SK-MEL-5 (cell line): Measurements from ENCODE around the gene MAD1L1. TPM values are rescaled to one million over a fixed set of nuclear protein-coding genes. Genes with fewer than 3 reads are reported as not detected.

ENCODE experiments used
- DNase-seq: peaks from one replicate; pipeline ENCODE4 v3.0.0-alpha.2; 2016; ENCODE audit warnings: low read depth, low spot score
- in situ Hi-C: cut with HindIII; loops from 2 replicates; pipeline ENCODE4 v1.10.0; 2016; ENCODE audit warnings: low sequenced_read_pairs, high pct_unique_total_duplicates, low pct_unique_long_range_greater_than_20kb
- total RNA-seq: library from RNA; depleted of rRNA; stranded (reverse); fragments of >200 nt; shearing (Covaris generic); gene quantifications from 2 replicates; pipeline ENCODE4 v1.2.3, GENCODE V29; 2014

Gene MAD1L1
- total RNA-seq, 1 experiment from 2014 or later = 204 TPM

DNA sequence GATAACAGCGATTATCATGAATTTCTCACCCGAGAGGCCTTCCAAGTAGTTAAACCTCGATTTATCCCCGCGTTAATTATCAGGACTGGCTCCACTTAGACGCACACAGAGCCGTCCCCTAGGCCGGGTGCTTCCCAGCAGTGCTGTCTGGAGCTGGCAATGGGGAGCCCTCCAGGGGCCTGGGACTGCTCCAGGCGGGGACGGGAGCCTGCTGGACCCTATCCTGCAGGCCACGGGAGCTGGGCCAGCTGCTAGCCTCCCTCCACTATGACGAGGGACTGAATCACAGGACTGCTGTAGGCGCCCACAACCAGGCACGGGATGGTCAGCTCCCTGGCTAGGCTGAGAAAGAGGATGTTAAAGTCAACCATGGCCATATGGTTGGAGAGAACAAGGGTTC is 333.5 kb downstream of the MAD1L1 start:
- no peak for DNase-seq

DNA sequence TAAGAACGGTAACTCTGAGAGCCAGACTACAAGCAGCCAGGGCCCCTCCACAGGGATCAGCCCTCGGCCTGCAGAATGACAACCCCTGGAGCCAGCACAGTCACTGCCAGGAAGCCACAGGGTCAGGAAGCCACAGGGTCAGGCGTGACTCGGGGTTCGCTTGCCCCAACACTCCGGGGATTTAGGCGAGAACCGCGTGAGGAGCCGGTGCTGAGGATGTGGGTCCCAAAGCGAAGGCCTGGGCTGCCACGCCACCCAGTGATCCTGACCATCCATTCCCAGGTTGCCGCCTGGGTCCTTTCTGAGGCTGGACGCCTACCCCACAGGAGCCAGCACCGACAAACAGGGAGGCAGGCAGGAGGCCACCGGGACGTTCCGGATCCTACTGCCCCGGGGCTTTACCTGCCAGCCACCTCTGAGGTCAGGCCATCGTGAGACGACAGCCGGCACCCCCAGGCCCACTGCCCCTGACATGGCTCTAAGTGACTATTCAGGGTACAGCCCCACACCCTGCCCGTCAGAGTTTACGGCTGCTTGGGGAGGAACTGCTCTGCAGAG is 334.0 kb downstream of the MAD1L1 start:
- DNase-seq = no peak
- in situ Hi-C loops = no loop called here

More for the DNA sequence above, 333.5 kb downstream of the MAD1L1 start:
- in situ Hi-C loops = no loop called here

DNA sequence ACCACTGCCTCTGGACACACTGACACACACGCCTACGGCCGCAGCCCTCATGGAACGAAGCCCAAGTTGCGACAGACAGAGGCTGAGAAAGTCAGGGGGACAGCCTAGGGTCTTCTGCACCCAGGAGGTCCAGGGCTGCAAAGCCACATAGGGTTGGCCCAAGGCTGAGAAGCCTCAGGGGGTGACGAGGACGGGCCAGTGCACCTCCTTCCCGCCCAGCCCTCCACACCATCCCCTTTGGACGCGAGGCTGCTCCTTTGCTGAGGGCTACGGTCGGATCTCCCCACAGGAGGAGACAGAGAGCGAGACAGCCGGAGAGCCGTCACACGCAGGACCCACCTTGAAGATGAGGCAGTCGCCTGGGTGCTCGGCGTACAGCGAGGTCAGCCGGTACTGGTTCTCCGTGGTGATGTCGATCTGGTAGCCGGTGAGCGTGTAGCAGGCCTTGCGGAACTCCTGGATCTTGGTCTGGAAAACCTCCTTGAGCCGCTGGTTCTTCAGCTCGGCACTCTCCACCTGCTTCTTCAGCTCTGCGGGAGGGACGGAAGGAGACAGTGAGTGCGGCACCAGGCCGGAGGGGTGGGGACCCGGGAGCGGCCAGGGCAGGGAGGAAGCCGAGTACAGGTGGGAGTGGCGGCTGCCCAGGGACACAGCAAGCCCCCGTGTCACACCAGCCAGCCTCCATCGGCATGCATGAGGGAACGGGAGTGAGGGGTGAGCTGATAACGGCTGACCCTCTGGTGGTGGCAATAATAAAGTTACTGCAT is 334.7 kb downstream of the MAD1L1 start:
- no peak for DNase-seq
- in situ Hi-C loops = no loop called here

DNA sequence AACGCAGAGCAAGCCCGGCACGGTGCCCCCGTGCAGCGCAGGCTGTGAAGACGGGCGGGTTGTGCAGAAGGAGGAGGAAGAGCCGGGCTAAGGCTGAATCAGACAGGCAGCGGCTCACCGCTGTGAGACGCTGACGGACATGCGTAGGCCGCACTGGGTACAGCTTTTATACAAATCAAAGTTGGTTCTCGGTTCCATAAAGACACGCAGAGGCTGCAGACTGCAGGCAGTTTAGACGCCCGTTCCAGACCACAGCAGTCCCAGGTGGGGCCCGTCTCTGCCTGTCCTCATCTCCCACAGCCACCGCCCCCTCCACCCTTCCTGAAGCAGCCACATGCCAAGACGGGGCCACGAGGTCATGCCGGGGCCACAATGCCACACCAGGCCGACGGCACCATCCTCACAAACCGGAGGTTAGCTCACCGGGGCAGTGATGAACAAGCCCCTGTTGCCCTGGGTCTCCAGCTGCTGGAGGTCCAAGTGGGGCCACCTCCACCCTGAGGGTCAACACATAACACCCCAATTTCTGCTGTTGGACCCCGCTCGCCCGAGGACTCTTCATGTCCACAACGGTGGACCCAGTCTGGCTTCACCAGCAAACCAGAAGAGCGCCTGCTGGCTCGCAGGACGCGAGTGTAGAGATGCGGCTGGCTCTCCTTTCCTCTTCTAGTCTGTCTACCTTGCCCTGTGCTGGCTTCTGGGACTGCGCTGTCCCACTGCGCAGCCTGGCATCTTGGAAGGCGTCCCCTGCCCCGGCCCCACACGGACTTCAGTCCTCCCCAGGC is 335.5 kb downstream of the MAD1L1 start:
- in situ Hi-C loops = no loop called here
- DNase-seq = no peak

DNA sequence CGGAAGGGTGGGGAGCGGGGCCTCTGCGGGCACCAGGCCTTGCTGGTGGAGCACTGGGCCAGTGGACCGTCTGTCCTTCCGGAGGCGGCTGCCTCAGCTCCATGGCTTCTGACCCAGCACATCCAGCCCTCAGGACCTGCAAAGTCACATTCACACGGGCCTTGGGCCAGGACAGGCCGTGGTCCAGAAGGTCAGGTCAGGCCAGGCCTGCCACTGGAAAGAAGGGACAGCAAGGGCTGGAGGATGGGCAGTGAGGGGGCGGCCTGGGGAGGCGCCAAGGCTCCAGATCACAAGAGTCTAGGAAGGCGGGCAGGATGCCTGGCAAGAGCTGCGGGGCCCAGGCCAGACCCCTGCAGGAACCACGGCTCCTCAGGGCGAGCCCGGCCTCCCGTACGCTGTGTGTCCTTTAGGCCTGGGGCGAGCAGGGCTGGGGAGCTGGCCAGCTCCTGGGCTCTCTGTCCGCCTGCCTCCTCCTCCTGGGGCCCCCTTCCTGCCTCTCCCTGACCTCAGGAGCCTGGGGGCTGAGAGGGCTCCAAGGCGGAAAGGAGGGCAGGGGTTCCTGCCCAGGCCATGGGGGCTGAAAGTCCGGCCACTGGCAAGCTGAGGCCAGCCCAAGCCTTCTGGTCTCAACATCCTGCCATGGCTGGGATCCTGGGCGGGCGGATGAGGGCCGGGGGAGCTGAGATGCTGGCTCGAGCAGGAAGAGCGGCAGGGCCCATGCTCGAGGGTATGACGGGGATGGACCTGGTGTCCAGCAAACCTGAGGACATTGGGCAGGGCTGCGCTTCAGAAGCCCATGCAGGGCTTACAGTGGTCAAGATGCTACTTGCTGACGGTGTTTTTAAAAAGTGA is 336.9 kb downstream of the MAD1L1 start:
- in situ Hi-C loops = no loop called here
- DNase-seq = no peak

DNA sequence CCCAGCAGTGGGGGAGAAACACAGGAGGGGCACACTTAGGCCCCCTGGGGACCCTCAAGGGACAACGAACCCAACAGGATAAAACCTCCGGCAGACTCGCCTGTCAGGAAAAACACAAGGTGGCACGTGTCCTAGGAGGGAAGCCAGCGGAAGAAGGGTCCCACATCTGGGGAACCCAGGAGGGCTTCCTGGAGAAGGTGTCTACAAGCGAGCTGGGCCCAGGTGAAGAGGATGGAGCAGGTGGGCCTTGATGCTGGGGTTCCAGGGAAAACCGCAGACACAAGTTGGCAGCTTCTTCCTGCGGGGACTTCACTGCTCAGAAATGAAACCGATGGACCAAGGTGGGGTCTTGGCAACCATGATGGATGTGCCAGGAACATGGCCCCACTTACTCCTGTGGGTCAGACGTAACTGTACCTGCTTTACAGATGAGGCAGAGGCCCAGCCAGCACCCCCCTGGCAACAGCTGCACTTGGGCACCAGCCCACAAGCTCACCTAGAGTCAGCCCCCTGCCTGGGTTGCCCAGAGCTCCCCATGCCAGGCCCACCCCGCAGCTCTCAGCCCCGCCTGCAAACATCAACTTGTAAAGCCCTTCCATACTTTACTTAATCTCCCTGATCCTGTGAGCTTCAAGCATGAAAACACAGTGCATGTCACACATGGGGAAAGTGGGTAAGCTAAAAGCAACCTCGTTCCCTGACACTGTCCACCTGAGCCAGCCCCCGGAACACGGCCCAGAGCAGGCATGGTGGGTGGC is 337.7 kb downstream of the MAD1L1 start:
- in situ Hi-C loops = no loop called here
- no peak for DNase-seq

DNA sequence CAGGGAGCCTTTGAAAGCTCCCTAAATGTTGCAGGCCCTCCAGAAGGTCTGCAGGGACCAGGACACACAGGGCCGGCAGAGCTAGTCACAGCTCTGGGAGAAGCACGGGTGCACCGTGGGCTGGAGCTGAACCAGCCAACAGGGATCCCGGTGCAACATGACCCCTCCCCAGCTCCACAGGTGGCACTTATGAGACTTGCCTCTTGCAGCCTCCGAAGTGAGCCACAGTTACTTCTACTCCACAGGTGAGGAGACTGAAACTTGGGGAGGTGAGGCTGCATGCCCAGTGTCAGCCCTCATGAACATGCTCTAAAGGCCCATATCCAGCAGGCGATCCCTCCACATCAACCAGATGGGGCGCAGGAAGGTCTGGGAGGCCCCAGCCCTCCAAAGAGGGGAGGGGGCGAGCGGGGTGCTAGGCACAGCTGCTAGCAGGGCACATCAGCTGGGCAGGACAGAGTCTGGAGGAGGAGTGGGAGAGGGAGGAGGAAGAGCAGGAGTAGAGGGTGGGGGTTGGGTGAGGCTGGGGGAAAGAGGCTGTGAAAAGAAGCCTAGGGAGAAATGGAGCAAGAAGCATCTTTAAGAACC is 338.3 kb downstream of the MAD1L1 start:
- DNase-seq = no peak
- in situ Hi-C loops = no loop called here

DNA sequence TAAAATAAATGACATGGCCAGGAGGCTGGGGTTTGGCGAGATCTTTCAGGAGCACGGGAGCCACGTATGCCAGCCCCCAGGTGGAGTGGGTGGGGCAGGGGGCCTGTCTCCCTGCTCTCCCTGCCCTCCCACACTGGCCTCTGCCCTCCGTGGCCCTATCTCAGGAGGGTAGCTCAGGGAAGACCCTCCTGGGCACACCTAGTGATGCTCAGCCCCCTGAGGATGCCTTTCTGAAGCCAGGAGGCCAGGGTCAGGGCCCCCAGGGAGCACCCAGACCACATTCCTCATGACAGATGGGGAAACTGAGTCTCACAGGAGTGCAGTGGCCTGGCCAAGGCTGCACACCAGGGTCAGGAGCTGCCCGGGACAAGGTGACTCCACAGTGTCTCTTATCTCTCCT is 339.3 kb downstream of the MAD1L1 start:
- in situ Hi-C loops = no loop called here
- no peak for DNase-seq

DNA sequence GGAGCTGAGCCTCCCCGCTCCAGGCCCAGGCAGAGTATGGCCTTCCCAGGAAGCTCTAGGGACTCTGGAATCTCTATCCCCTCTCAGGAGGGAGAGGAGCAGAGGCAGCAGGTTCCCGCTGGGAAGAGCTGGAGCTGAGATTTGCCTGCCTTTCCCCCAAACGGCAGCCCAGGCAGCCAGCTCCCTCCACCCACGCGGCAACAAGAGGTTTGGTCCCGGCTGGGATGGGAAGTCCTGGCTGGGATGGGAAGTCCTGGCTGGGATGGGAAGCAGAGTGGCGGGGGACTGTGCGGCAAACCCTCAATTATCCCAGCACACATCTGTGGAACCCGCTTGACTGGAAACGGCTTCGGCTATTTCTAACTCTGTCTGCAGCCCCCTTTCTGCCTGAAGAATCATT is 339.7 kb downstream of the MAD1L1 start:
- DNase-seq = no peak
- in situ Hi-C loops = no loop called here

DNA sequence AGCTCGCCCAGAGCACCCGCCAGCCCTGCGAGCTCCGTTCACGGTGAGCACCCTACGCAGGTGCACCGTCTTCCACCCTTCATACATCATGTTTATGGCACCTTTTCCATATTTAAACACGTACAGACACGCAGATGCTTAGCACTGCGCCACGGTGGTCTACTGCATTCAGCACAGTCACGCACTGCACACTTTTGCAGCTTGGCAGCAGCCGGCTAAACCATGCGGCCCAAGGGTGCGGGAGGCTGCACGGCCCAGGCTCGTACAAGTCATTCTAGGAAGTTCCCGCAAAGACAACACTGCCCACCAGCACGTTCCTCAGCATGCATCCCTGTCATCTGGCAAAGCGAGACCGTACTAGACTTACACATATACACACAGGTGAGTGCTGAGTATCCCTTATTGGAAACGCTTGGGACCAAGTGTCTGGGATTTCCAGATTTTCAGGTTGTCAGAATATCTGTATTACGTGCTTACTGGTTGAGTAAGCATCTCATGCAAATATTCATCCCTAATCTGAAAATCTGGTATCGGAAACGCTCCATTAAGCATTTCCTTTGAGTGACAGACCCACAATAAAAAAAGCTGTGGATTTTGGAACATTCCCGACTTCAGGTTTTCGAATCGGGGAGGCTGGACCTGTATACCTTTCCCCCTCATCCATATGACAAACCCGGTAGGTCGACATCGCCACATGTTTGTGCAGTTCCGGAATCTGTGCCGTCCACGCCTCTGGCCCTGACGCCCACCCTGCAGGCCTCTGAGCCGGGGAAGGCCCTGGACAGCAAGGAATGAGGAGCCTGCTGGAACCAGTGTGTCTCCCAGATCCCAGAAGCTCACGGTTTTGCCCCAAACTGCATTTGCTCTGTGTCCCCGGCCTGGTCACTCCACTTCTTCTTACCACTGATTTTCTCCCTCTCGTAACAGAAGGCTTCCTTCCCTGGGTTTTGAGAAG is 340.5 kb downstream of the MAD1L1 start:
- in situ Hi-C loops = no loop called here
- DNase-seq = no peak

DNA sequence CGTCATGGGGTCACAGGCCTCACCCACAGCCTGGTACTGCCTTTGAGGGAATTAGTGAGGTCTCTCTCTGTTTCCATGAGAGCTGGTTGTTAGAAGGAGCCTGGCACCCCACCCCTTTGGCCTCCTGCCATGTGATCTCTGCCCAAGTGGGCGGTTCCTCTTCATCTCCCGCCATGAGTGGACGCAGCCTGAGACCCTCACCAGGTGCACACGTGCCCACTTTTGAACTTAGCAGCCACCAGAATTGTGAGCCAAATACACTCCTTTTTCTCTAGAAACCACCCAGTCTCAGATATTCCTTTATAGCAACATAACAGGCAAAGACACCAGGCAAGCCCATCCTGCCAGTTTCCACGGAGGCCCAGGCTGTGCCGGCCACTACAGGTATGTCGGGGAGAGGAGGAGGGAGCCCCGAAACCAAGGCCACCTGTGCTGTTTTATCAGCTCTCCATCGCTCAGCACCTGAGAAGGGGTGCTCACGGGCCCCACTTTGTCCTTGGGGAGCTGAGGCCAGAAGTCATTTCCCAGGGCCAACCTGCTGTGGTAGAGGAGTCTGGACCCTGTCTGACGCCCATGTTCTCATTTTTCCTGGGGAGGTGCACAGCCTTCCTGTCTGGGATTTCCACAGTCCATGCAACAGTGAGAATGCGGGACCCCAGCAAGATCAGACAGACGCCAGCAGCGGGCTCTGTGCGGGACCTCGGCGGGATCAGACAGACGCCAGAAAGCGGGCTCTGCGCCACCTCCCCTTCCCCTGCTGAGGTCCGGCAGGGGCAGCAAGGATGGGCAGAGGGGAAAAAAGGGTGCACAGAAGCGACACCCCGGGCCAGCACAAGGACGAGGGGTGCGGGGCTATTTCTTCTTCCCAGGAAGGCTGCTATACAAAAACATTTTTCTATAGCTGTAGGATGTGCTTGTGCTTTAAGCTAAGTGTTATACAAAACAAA is 342.2 kb downstream of the MAD1L1 start:
- in situ Hi-C loops = no loop called here
- DNase-seq = no peak

DNA sequence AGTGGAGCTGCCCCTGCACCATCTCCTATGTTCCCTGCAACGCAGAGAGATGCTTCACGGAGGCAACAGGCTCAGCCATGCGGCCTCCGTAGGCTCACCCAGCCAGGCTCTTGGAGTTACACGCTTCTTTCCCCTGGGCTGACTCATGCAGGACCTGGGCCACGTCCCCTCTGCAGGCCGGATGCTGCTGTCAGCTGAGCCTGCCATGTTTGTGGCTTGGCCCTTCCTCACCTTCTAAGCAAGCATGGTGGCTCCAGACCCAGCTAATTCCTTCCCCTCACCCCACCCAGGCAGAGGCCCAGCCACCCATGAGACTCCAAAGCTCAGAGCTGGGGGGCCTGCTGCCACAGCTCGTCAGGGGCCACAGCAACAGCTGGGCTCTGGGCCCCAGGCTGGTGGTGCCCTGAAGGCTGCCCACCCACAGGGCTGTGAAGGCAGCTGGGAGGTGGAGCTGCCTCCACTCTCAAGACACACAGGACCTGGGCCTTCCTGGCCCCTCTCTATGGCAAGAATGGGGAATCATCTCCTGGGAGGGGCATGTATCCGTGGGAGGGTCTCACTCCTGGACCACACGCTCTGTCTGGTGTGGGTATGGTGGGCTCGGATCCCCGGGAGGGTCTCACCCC is 343.1 kb downstream of the MAD1L1 start:
- DNase-seq = no peak
- in situ Hi-C loops = no loop called here

DNA sequence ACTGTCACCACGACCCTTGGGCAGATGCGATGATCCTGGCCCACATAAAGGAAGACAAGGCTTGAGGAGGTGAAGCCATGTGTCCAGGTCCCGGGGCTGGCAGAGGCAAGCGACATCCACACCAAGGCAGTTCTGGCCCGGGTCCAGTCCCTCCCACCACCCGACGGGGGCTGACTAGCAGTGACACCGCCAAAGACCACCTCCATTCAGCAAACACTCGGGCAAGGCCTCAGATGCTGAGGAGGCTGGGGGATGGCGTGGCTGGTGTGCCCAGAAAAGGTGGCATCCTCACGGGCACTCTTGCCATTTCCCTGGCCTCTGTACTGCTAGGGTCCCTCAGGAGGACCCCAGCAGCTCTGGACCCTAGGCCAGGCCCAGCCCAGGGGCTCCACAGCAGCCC is 343.7 kb downstream of the MAD1L1 start:
- DNase-seq = no peak
- in situ Hi-C loops = no loop called here

DNA sequence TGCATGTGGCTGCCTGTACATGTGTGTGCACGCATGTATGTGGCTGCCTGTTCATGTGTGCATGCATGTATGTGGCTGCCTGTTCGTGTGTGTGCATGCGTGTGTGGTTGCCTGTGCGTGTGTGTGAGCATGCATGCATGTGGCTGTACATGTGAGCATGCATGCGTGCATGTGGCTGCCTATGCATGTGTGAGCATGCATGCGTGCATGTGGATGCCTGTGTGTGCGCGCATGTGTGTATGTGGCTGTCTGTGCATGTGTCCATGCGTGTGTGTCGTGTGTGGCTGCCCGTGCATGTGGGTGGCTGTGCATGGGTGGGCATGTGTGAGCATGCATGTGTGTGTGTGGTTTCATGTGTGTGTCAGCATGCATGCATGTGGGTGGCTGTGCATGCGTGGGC is 344.3 kb downstream of the MAD1L1 start:
- in situ Hi-C loops = no loop called here
- DNase-seq = no peak

DNA sequence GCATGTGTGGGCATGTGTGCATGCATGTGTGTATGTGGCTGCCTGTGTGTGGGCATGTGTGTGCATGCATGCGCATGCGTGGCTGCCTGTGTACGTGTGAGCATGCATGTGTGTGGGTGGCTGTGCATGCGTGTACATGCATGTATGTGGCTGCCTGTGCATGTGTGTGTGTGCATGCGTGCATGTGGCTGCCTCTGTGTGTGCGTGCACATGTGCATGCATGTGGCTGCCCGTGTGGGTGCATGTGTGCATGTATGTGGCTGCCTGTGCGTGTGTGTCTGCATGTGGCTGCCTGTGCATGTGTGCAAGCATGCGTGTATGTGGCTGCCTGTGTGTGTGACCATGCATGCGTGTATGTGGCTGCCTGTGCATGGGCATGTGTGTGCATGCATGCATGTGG is 345.5 kb downstream of the MAD1L1 start:
- in situ Hi-C loops = no loop called here
- no peak for DNase-seq
